ENCODE measurements around the gene DEFB123.

Gene DEFB123

GRCh38 chr20:31485450-31486339 lies 45.3 kb downstream of the DEFB123 start:
- Histone ChIP-seq H3K27ac (replicated peaks) (no peak overlapping the region), H3K27me3 (ENCODE audit: insufficient read depth, poor library complexity, severe bottlenecking) (no peaks in the 10 kb centered on the region), H3K4me3 (replicated peaks; ENCODE audit: insufficient read depth, low read length) (no peak overlapping the region)
- TF ChIP-seq POLR2AphosphoS5 (IDR thresholded peaks at IDR 0.05; ENCODE audit: low read depth) (peak; percentile 69; the same call in 1 of the 2 replicates), SPI1 (IDR thresholded peaks at IDR 0.05; ENCODE audit: borderline replicate concordance, low read depth) (no peak)
- DNase-seq (ENCODE audit: low read depth in 1 of 2, low spot score in 1 of 2): peak; percentile 33 to 38

GRCh38 chr20:31488115-31488514 lies 47.7 kb downstream of the DEFB123 start:
- Histone ChIP-seq H3K27me3 (ENCODE audit: insufficient read depth, poor library complexity, severe bottlenecking) (no peaks in the 10 kb centered on the region), H3K4me3 (replicated peaks; ENCODE audit: insufficient read depth, low read length) (no peak overlapping the region), H3K27ac (replicated peaks) (no peak overlapping the region)
- TF ChIP-seq POLR2AphosphoS5 (IDR thresholded peaks at IDR 0.05; ENCODE audit: low read depth) (no peak), REST (IDR thresholded peaks at IDR 0.05; ENCODE audit: insufficient replicate concordance, low read depth) (no peak), CTCF (IDR thresholded peaks at IDR 0.05; ENCODE audit: insufficient read depth, low read length) (no peak), GABPA (IDR thresholded peaks at IDR 0.05; ENCODE audit: low read depth) (no peak), SPI1 (IDR thresholded peaks at IDR 0.05; ENCODE audit: borderline replicate concordance, low read depth) (no peak)
- DNase-seq (ENCODE audit: low read depth in 1 of 2, low spot score in 1 of 2): no peak

- TF ChIP-seq SPI1 (IDR thresholded peaks at IDR 0.05; ENCODE audit: borderline replicate concordance, low read depth) (no peak), CTCF (IDR thresholded peaks at IDR 0.05; ENCODE audit: insufficient read depth, low read length) (no peak), REST (IDR thresholded peaks at IDR 0.05; ENCODE audit: insufficient replicate concordance, low read depth) (no peak), POLR2AphosphoS5 (IDR thresholded peaks at IDR 0.05; ENCODE audit: low read depth) (no peak), GABPA (IDR thresholded peaks at IDR 0.05; ENCODE audit: low read depth) (no peak)
- Histone ChIP-seq H3K27ac (replicated peaks) (no peak overlapping the region), H3K4me3 (replicated peaks; ENCODE audit: insufficient read depth, low read length) (no peak overlapping the region), H3K27me3 (ENCODE audit: insufficient read depth, poor library complexity, severe bottlenecking) (no peaks in the 10 kb centered on the region)
- DNase-seq (ENCODE audit: low read depth in 1 of 2, low spot score in 1 of 2): no peak
Measured at GRCh38 chr20:31489152-31489551, 48.7 kb downstream of the DEFB123 start.

- H3K27ac ChIP-seq (replicated peaks): no peak overlapping the region
- H3K27me3 ChIP-seq (ENCODE audit: insufficient read depth, poor library complexity, severe bottlenecking): no peaks in the 10 kb centered on the region
- TF ChIP-seq CTCF (IDR thresholded peaks at IDR 0.05; ENCODE audit: insufficient read depth, low read length): no peak
- no peak for TF ChIP-seq SPI1 (IDR thresholded peaks at IDR 0.05; ENCODE audit: borderline replicate concordance, low read depth)
- no peak for TF ChIP-seq GABPA (IDR thresholded peaks at IDR 0.05; ENCODE audit: low read depth)
- no peak for TF ChIP-seq REST (IDR thresholded peaks at IDR 0.05; ENCODE audit: insufficient replicate concordance, low read depth)
- no peak for TF ChIP-seq POLR2AphosphoS5 (IDR thresholded peaks at IDR 0.05; ENCODE audit: low read depth)
- H3K4me3 ChIP-seq (replicated peaks; ENCODE audit: insufficient read depth, low read length): no peak overlapping the region
- no peak for DNase-seq (ENCODE audit: low read depth in 1 of 2, low spot score in 1 of 2)
Measured at GRCh38 chr20:31490752-31491151, 50.3 kb downstream of the DEFB123 start.
